KMS-11 (cell line): ENCODE results near the gene METTL8.

Experiments
- H2AFZ ChIP-seq: fragments of 200-600 bp; sonication (generic); 2 replicates; pipeline ENCODE4 v1.6.1; 2016; ENCODE audit warnings: antibody characterized with exemption, mixed run types, low read depth
- H3K27ac ChIP-seq: fragments of 200-600 bp; sonication (generic); 2 replicates; pipeline ENCODE4 v1.6.1; 2016; ENCODE audit warnings: mild to moderate bottlenecking, mixed run types
- H3K27me3 ChIP-seq: fragments of 200-600 bp; sonication (generic); 2 replicates; pipeline ENCODE4 v1.6.1; 2017; ENCODE audit warnings: mild to moderate bottlenecking, low read depth, mixed run types, moderate library complexity; ENCODE audit not compliant: insufficient read depth
- H3K36me3 ChIP-seq: fragments of 200-600 bp; sonication (generic); 2 replicates; pipeline ENCODE4 v1.6.1; 2017; ENCODE audit warnings: mild to moderate bottlenecking, mixed run types; ENCODE audit not compliant: insufficient read depth
- H3K4me1 ChIP-seq: fragments of 200-600 bp; sonication (generic); 2 replicates; pipeline ENCODE4 v1.6.1; 2016; ENCODE audit warnings: mild to moderate bottlenecking, low read depth, mixed run types; ENCODE audit not compliant: poor library complexity, severe bottlenecking
- H3K4me2 ChIP-seq: fragments of 200-600 bp; sonication (generic); 2 replicates; pipeline ENCODE4 v1.7.0; 2016; ENCODE audit warnings: mild to moderate bottlenecking, mixed run types
- H3K4me3 ChIP-seq: fragments of 200-600 bp; sonication (generic); IDR thresholded peaks from 2 replicates; pipeline ENCODE4 v1.6.1; 2017; ENCODE audit warnings: low read depth, low read length, mixed read lengths; ENCODE audit not compliant: insufficient read depth
- H3K79me2 ChIP-seq: fragments of 200-600 bp; sonication (generic); 2 replicates; pipeline ENCODE4 v1.6.1; 2016; ENCODE audit warnings: low read depth, mixed run types; ENCODE audit not compliant: insufficient read depth
- H3K9ac ChIP-seq: fragments of 200-600 bp; sonication (generic); 2 replicates; pipeline ENCODE4 v1.6.1; 2016; ENCODE audit warnings: mild to moderate bottlenecking, mixed run types
- H4K20me1 ChIP-seq: fragments of 200-600 bp; sonication (generic); 2 replicates; pipeline ENCODE4 v1.6.1; 2016; ENCODE audit warnings: mild to moderate bottlenecking, mixed run types; ENCODE audit not compliant: insufficient read depth
- CTCF ChIP-seq: fragments of 200-600 bp; sonication (generic); conservative IDR thresholded peaks from 2 replicates; pipeline ENCODE4 v1.6.1; 2017; ENCODE audit warnings: low read depth, mild to moderate bottlenecking, antibody characterized with exemption, low read length, moderate library complexity, mixed read lengths

METTL8 gene

GRCh38 chr2:171267855-171268629, 165.7 kb downstream of the METTL8 start:
- H3K36me3 ChIP-seq: no peaks in the 10 kb centered on the region
- H3K27ac ChIP-seq: no peak overlapping the region
- H3K4me2 ChIP-seq: no peak overlapping the region
- no peaks in the 10 kb centered on the region for H3K79me2 ChIP-seq
- no peak for TF ChIP-seq CTCF
- no peaks in the 10 kb centered on the region for H4K20me1 ChIP-seq
- H3K4me3 ChIP-seq: no peak overlapping the region
- H2AFZ ChIP-seq: no peak overlapping the region
- no peak overlapping the region for H3K9ac ChIP-seq
- H3K4me1 ChIP-seq: no peaks in the 10 kb centered on the region
- H3K27me3 ChIP-seq: no peaks in the 10 kb centered on the region
